Measurements from ENCODE around the gene PGC.

- TF ChIP-seq CTCF (IDR thresholded peaks at IDR 0.05) (no peak), POLR2A (IDR thresholded peaks at IDR 0.05) (no peak)
Observed at GRCh38 chr6:41699063-41699462, 48.1 kb downstream of the PGC start.
